SIG-M5 (cell line): ENCODE measurements around the gene TDRD7.
"Not testable (repeated sequence)": the region's sequence is repeated elsewhere in the genome, so short reads cannot be mapped to it uniquely, and the experiment has no call there.

Experiments
- DNase-seq: peaks from one replicate; lab custom pipeline; 2025; lab: John Stamatoyannopoulos, UW

TDRD7 gene

GRCh38 chr9:97427885-97428284 lies 16.0 kb downstream of the TDRD7 start:
- DNase-seq = no peak

- no peak for DNase-seq
Measured at GRCh38 chr9:97430316-97431043, 18.6 kb downstream of the TDRD7 start.

DNA sequence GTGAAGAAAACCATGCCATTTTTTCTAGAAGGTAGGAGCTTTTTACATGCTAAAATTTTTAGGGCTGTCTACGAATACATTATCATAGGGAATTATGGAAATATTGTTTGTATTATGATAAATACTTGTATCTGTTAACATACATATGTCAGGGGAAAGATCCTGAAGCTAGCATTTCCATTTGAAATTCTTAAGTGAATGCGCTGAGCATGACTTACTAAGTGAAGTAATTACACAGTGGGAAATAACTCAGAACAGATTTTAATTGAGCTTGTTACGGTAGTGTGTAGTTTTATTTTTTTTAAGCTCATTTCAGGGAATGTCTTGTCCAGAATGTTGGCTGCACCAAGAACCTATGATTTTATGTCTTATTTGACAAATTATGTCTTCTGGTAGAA lies 19.1 kb downstream of the TDRD7 start:
- no peak for DNase-seq

GRCh38 chr9:97431549-97432143 lies 19.8 kb downstream of the TDRD7 start:
- DNase-seq = no peak

DNA sequence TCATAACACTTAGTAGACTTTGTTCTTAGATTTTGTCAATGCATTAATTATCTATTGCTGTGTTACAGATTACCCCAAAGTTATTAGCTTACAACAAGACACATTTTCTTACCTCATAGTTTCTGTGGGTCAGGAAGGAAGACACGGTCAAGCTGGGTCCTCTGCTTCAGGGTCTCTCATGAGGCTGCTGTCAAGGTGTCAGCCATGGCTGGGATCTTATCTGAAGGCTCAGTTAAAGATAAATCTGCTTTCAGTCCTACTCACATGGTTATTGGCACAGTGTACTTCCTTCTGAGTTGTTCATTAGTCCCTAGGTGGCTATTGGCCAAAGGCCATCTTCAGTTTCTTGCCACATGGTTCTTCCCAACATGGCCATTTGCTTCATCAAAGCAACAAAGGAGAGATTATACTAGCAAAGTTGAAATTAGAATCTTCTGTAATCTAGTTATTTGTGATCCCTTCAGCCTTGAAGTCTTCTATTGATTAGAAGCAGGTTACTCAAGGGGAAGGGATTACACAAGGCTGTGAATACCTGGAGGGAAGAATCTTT lies 25.2 kb downstream of the TDRD7 start:
- no peak for DNase-seq

DNA sequence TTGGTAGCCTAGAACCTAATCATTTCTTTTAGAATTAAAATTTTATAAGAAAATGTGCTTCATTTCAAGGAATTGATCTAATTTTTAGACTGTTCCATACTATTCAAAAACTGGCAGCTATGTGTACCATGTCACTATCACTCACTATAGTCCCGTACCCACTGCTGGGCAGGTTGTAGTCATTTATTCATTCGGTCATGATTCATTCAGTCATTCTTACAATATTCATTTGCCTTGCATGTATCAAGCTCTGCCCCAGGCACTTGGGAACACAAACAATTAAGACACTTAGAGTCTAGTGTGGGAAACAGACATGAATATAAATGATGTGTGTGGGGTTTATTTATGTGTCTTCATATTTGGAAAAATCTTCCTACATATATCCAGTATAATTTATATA lies 26.4 kb downstream of the TDRD7 start:
- no peak for DNase-seq

DNA sequence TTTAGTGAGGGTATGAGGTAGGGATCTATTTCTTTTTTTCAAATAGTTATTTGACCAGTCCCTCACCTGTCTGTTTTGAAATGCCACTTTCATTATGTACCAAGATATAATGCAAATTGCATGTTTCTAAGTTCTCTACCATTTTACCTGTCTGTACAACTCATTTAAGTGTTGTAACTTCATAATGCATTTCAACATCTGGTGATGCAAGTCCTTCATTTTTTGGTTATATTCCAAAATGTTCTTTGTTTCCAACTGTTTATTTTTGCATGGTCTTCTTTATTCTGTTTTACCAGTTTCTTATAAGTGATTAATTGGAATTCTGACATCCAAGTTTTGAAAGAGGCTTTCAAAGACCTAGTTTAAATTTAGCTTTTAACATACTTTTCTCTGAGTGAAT lies 26.8 kb downstream of the TDRD7 start:
- no peak for DNase-seq

DNA sequence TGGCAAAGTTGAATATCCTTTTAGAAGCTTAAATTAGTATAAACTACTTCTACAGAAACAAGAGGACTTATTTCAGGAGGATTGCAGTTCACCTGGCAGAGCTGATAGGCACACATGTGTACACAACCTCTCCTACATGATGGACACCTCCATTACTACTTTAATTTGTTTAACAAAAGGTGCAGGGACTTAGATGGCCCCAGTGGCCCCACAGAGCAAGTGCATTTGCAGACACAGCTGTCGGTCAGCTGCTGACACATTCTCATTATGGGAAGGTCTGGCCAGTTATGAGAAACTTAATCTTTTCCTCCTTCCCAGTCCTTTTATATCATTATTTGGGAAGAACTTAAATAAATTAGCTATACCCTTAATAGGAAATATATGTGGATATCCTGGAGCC lies 28.3 kb downstream of the TDRD7 start:
- DNase-seq = no peak

GRCh38 chr9:97441729-97442128 lies 29.8 kb downstream of the TDRD7 start:
- DNase-seq = no peak

- no peak for DNase-seq
Measured at GRCh38 chr9:97445119-97445701, 33.3 kb downstream of the TDRD7 start.

- no peak for DNase-seq
Measured at GRCh38 chr9:97447001-97447400, 35.1 kb downstream of the TDRD7 start.

- not testable (repeated sequence) for DNase-seq
Measured at GRCh38 chr9:97453573-97453972, 41.7 kb downstream of the TDRD7 start.

GRCh38 chr9:97456841-97457240 lies 44.9 kb downstream of the TDRD7 start:
- not testable (repeated sequence) for DNase-seq

GRCh38 chr9:97459326-97459725 lies 47.4 kb downstream of the TDRD7 start:
- DNase-seq = no peak

DNA sequence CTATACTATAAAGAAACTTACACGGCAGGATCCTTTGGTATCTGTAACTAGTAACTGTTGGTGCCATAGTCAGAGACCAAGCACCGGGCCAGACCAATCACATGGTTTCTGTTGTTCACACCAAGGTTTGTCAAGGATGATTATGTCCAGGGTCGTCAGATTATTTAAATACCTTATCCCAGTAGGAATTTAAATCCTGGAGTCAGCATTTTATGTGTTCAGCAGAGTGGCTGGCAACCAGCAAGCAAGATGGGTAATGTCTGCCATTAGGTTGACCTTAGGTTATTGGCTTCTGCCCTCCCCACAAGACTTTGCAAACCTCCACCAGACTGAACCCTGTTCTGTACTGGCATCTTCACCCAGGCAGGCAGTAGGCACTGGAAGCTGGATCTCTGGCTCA lies 50.3 kb downstream of the TDRD7 start:
- no peak for DNase-seq

DNA sequence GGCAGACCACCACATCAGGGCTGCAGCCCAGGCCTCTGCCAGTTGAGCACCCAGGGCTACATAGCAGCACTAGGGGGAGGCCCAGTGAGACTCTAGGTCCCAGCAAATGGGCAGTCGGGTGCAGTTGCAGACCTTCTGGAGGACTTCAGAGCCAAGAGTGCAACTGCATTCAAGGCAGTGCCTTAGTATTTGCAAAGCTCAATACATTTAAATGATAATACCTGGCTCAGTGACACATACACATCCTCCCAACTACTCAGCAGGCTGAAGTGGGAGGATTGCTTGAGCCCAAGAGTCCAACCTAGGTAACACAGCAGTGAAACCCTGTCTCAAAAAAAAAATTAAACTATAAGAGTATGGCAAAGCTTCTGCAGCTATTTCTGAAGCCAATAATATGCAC lies 51.0 kb downstream of the TDRD7 start:
- DNase-seq = no peak

GRCh38 chr9:97468658-97469448 lies 57.0 kb downstream of the TDRD7 start:
- no peak for DNase-seq

- DNase-seq = no peak
Measured at GRCh38 chr9:97470076-97470475, 58.2 kb downstream of the TDRD7 start.

DNA sequence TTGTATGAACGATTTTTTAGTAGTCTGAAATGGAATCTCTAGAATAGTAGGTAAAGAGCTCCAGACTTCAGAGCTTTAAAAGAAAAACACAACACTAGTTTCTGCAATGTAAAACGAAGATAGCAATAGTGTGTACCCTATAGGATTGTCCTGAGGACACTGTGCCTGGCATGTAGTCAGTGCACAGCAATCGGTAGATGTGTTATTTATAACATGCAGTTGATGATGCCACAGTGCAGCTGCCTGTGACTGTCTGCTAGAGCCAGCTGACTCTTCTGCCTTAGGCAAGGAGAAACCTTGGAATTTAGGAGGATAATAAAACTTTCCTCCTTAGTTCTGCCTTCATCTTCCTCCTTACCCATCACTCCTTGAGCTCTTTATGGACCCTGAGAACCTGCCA lies 61.8 kb downstream of the TDRD7 start:
- no peak for DNase-seq

GRCh38 chr9:97474372-97474925 lies 62.6 kb downstream of the TDRD7 start:
- DNase-seq = no peak

- no peak for DNase-seq
Measured at GRCh38 chr9:97475059-97475458, 63.2 kb downstream of the TDRD7 start.

- DNase-seq = no peak
Measured at GRCh38 chr9:97478301-97478981, 66.5 kb downstream of the TDRD7 start.
